ENCODE measurements around the gene MEGF6.

The MEGF6 gene

DNA sequence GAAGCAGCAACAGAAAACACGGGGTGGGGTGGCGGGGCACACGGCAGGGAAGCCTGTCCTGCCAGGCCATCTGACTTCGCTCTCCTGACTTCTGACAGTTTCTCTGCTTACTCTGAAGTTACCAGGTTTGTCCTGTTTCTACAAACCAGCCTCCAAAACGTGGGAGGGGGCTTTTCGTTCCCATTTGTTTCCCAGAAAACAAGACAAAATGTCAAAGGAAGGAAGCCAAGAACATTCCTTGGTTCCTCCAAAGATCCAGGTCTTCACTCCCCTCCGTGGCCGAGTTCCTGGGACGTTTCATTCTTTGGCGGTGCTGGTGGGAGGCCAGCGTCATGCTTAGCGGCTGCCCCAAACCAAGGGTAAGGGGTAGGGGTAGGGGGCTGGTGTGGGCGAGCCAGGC is 49.6 kb downstream of the MEGF6 start:
- TF ChIP-seq, protein P1, sequence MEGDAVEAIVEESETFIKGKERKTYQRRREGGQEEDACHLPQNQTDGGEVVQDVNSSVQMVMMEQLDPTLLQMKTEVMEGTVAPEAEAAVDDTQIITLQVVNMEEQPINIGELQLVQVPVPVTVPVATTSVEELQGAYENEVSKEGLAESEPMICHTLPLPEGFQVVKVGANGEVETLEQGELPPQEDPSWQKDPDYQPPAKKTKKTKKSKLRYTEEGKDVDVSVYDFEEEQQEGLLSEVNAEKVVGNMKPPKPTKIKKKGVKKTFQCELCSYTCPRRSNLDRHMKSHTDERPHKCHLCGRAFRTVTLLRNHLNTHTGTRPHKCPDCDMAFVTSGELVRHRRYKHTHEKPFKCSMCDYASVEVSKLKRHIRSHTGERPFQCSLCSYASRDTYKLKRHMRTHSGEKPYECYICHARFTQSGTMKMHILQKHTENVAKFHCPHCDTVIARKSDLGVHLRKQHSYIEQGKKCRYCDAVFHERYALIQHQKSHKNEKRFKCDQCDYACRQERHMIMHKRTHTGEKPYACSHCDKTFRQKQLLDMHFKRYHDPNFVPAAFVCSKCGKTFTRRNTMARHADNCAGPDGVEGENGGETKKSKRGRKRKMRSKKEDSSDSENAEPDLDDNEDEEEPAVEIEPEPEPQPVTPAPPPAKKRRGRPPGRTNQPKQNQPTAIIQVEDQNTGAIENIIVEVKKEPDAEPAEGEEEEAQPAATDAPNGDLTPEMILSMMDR (IDR thresholded peaks at IDR 0.05; ENCODE audit: low read depth, low read length, missing control alignments): no peak
- DNase-seq (ENCODE audit: extremely low read depth, low read depth): no peak

DNA sequence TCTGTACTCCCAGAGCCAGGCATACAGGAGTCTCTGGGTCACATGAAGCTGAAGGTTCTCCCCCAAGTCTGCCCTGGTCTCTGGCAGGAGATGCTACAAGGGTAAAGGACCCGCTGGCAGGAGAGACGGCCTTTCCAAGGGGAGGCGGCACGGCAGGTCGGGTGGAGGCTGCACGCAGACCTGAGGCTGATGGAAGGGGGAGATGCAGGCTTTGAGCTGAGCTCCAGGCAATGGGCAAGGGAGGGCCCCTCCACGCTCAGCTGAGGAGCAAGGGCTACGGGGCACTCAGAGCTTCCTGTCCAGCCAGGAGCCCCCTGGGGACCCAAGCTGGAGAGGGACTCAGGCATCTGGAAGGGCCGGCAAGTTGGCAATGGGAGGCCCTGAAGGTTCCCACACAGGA is 50.3 kb downstream of the MEGF6 start:
- no peak overlapping the region for H3K4me3 ChIP-seq (replicated peaks; ENCODE audit: low read depth, low read length)
- TF ChIP-seq, protein P1 (IDR thresholded peaks at IDR 0.05; ENCODE audit: low read depth, low read length, missing control alignments): no peak
- DNase-seq (ENCODE audit: extremely low read depth, low read depth): no peak

More for the DNA sequence above, 49.6 kb downstream of the MEGF6 start:
- no peak overlapping the region for H3K4me3 ChIP-seq (replicated peaks; ENCODE audit: low read depth, low read length)

DNA sequence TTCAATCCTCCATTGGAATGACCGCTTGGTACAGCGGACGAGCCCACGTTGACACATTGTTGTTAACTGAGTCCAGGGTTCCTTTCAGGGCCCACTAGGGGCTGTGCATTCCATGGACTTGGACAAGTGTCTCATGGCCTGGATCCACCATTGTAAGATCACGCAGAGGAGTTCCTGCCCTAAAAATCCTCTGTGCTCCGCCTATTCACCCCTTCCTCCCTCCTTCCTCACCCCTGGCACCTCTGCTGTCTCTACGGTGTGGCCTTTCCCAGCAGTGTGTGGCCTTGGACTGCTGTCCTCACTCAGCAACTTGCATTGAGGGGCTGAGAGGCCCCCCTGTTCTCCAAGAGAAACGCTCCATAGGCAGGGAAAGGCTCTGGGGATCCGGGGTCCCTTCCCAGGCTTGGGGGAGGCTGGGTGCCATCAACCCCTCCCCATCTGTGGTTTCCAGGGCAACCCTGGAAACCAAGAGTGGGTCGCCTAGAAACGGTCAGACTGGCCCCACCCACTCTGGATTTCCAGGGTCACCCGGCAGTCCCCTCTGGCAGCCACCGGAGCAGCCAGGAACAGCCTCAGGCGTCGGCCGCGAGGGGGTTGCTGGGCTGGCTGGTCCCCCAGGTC is 50.9 kb downstream of the MEGF6 start:
- H3K4me3 ChIP-seq (replicated peaks; ENCODE audit: low read depth, low read length): no peak overlapping the region
- TF ChIP-seq, protein P1 (IDR thresholded peaks at IDR 0.05; ENCODE audit: low read depth, low read length, missing control alignments): no peak
- DNase-seq (ENCODE audit: extremely low read depth, low read depth): no peak

DNA sequence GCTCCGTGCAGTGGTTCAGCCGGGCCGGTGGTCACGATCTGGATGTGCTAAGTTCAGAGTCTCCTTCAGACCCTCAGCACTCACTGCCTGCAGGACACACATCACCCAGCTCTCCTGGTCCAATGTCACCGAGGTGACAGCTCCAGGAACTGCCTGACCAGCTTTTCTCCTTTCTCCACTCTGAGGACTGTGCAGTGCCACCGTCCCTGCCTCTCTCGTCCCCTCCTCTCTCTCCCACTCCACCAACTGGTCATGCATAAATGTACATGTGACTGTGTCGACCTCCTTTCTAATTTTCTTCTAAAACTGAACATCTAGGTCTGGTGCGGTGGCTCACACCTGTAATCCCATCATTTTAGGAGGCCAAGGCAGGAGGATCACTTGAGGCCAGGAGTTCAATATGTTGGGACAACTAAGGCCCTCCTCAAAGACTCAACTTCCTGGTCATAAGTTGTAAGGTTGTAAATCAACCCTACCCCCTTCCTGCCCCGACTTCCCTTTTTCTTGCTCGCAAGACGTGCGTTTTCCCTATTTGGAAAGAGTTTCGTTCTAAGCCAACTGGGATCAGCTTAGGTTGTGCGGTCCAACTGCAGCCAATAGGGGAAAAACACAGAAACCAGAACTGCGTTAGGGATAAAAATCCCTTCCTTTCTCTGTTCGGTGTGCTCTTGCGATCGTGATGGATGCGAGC is 53.1 kb downstream of the MEGF6 start:
- TF ChIP-seq, protein P1 (IDR thresholded peaks at IDR 0.05; ENCODE audit: low read depth, low read length, missing control alignments): no peak
- DNase-seq (ENCODE audit: extremely low read depth, low read depth): no peak
- H3K4me3 ChIP-seq (replicated peaks; ENCODE audit: low read depth, low read length): no peak overlapping the region

DNA sequence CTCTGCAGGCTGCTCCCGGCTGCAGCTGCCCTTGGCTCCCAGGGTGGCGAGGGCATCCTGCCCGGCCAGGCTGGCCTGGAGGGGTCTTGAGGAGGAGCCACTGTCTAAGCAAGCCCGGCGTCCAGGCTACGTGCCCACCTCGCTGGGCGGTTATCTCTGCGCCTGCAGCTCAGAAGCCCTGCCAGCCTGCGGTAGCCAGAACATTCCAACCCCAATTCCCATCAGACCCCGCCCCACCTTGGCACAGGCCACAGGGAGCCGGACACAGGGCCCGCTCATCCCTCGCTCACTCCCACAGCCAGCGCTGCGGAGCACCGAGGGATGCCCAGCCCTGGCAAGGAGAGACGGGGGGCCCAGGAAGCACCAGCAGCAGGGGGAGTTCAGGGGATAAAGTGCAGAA is 53.9 kb downstream of the MEGF6 start:
- TF ChIP-seq, protein P1 (IDR thresholded peaks at IDR 0.05; ENCODE audit: low read depth, low read length, missing control alignments): no peak
- no peak for DNase-seq (ENCODE audit: extremely low read depth, low read depth)
- H3K4me3 ChIP-seq (replicated peaks; ENCODE audit: low read depth, low read length): no peak overlapping the region

DNA sequence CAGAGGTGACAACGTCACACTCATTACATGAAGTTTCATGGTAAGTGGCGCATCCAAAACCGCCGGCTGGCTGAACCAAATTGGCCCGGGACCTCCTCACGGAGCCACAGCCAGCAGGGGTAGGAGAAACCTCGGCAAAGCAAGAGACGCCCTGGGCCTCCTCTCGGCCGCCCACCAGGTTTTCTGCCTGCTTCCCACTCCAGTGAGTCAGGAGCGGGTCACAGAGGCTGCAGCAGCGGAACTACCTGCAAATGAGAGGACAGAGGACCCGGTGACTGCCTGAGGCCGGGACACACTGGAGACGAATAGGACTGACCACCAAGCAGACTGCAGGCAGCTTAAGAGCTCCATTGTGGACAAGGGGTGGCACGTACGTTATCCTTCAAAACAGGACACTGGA is 55.0 kb downstream of the MEGF6 start:
- no peak overlapping the region for H3K4me3 ChIP-seq (replicated peaks; ENCODE audit: low read depth, low read length)
- no peak for DNase-seq (ENCODE audit: extremely low read depth, low read depth)
- TF ChIP-seq, protein P1 (IDR thresholded peaks at IDR 0.05; ENCODE audit: low read depth, low read length, missing control alignments): no peak

Data from HFF-Myc (cell line).